ENCODE measurements around the gene LCN15. TPM values are rescaled to one million over a fixed set of nuclear protein-coding genes. Genes with fewer than 3 reads are reported as not detected.

LCN15 gene
- total RNA-seq, 1 experiment from 2014 or later, result not detected

DNA sequence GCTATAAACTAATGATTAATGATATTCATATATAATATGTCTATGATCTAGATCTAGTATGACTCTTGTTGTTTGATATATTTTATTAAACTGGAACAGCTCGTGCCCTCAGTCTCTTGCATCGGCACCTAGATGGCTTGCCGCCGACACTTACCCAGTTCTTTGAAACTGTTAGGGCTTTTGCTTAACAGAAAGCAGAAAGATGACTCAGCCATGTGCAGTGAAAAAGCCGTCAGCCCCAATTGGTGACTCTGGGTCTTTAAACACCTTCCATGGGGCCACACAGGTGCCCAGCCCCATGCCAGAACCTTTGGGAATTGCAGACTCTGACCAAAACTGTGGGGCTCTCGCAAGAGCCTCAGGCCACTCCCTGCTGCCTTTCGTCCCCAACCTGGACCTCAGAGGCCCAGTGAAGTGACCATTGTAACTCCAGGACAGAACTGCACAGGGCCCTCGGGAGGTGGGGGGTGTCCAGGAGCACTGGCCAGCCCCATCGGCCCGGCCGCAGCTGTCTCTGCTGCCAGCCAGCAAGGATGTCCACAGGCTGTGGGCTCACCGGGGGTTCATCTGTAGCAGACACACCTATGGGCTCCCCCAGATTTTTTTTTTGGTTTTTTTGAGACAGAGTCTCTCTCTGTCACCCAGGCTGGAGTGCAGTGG is 29.4 kb downstream of the LCN15 start:
- H3K36me3 ChIP-seq (ENCODE audit: low read depth), result no peaks in the 10 kb centered on the region
- H4K20me1 ChIP-seq (ENCODE audit: insufficient read depth), result no peaks in the 10 kb centered on the region
- H3K27ac ChIP-seq, result no peak overlapping the region
- H3K9me3 ChIP-seq (ENCODE audit: insufficient read depth, low read depth), result no peaks in the 10 kb centered on the region
- no TSS peak for BruUV-seq (replicated peaks)
- ChIA-PET CTCF (no interaction called here), POLR2A (ENCODE audit: unreplicated experiment) (interaction anchor here (0.7 kb wide), 1 partner anchor 12 kb away, joined by 3 read pairs; no protein-coding TSS in a partner anchor)
- TF ChIP-seq EZH2 (IDR thresholded peaks at IDR 0.05; ENCODE audit: low read depth) (no peak), CTCF (conservative IDR thresholded peaks at IDR 0.05) (no peak)
- peaks cover 24% of the 10 kb centered on the region for H3K27me3 ChIP-seq (ENCODE audit: insufficient read depth, low read depth)
- H3K4me3 ChIP-seq, result no peak overlapping the region
- no peak for DNase-seq
- H3F3A ChIP-seq (ENCODE audit: insufficient read depth, low read depth), result peaks cover 17% of the 10 kb centered on the region
- H3K4me1 ChIP-seq (replicated peaks; ENCODE audit: insufficient read depth), result no peaks in the 10 kb centered on the region
- H3K9me2 ChIP-seq (ENCODE audit: insufficient read depth), result no peaks in the 10 kb centered on the region
- H3K79me2 ChIP-seq (ENCODE audit: low read depth), result peaks cover 16% of the 10 kb centered on the region
- intact Hi-C loops (cut with micrococcal nuclease; ENCODE audit: unreplicated experiment), result no loop called here
- H2AFZ ChIP-seq, result no peak overlapping the region
- H3K4me2 ChIP-seq, result no peak overlapping the region

GRCh38 chr9:136733611-136734010 is 30.7 kb downstream of the LCN15 start:
- no TSS peak for BruUV-seq (replicated peaks)
- ChIA-PET POLR2A (ENCODE audit: unreplicated experiment) (no interaction called here), CTCF (no interaction called here)
- Histone ChIP-seq H4K20me1 (ENCODE audit: insufficient read depth) (no peaks in the 10 kb centered on the region), H2AFZ (no peak overlapping the region), H3K9me3 (ENCODE audit: insufficient read depth, low read depth) (no peaks in the 10 kb centered on the region), H3K4me2 (no peak overlapping the region), H3K36me3 (ENCODE audit: low read depth) (no peaks in the 10 kb centered on the region), H3F3A (ENCODE audit: insufficient read depth, low read depth) (peaks cover 20% of the 10 kb centered on the region), H3K4me1 (replicated peaks; ENCODE audit: insufficient read depth) (peaks cover 8% of the 10 kb centered on the region; the same call in 1 of the 2 replicates), H3K4me3 (no peak overlapping the region), H3K27me3 (ENCODE audit: insufficient read depth, low read depth) (peaks cover 10% of the 10 kb centered on the region), H3K79me2 (ENCODE audit: low read depth) (peaks cover 30% of the 10 kb centered on the region), H3K9me2 (ENCODE audit: insufficient read depth) (no peaks in the 10 kb centered on the region), H3K27ac (no peak overlapping the region)
- no peak for DNase-seq
- TF ChIP-seq CTCF (conservative IDR thresholded peaks at IDR 0.05), result no peak
- TF ChIP-seq EZH2 (IDR thresholded peaks at IDR 0.05; ENCODE audit: low read depth), result no peak
- intact Hi-C loops (cut with micrococcal nuclease; ENCODE audit: unreplicated experiment), result no loop called here

- H3K9me3 ChIP-seq (ENCODE audit: insufficient read depth, low read depth), result no peaks in the 10 kb centered on the region
- no peak overlapping the region for H3K4me2 ChIP-seq
- DNase-seq, result no peak
- no peaks in the 10 kb centered on the region for H4K20me1 ChIP-seq (ENCODE audit: insufficient read depth)
- H2AFZ ChIP-seq, result no peak overlapping the region
- no peaks in the 10 kb centered on the region for H3K9me2 ChIP-seq (ENCODE audit: insufficient read depth)
- no TSS peak for BruUV-seq (replicated peaks)
- H3K4me3 ChIP-seq, result no peak overlapping the region
- no peaks in the 10 kb centered on the region for H3K36me3 ChIP-seq (ENCODE audit: low read depth)
- no peak overlapping the region for H3K27ac ChIP-seq
- TF ChIP-seq EZH2 (IDR thresholded peaks at IDR 0.05; ENCODE audit: low read depth), result no peak
- no peak for TF ChIP-seq CTCF (conservative IDR thresholded peaks at IDR 0.05)
- H3K4me1 ChIP-seq (replicated peaks; ENCODE audit: insufficient read depth), result peaks cover 8% of the 10 kb centered on the region; the same call in 1 of the 2 replicates
- intact Hi-C loops (cut with micrococcal nuclease; ENCODE audit: unreplicated experiment), result no loop called here
- ChIA-PET CTCF (interaction anchor here (0.6 kb wide), 1 partner anchor 35 kb away, joined by 8 read pairs; no protein-coding TSS in a partner anchor), POLR2A (ENCODE audit: unreplicated experiment) (no interaction called here)
- H3K79me2 ChIP-seq (ENCODE audit: low read depth), result peaks cover 36% of the 10 kb centered on the region
- H3K27me3 ChIP-seq (ENCODE audit: insufficient read depth, low read depth), result no peaks in the 10 kb centered on the region; the same call in 1 of the 2 replicates
- peaks cover 21% of the 10 kb centered on the region for H3F3A ChIP-seq (ENCODE audit: insufficient read depth, low read depth)
Measured at GRCh38 chr9:136732444-136733178, 31.7 kb downstream of the LCN15 start.
